ENCODE measurements around the gene AKR7A2. TPM values are rescaled to one million over a fixed set of nuclear protein-coding genes. Genes with fewer than 3 reads are reported as not detected.

Gene AKR7A2
- total and polyA plus RNA-seq, 2 donors (not counting 1 experiment from before 2014, with no cell fraction given) = 31.3 to 63.6 TPM

DNA sequence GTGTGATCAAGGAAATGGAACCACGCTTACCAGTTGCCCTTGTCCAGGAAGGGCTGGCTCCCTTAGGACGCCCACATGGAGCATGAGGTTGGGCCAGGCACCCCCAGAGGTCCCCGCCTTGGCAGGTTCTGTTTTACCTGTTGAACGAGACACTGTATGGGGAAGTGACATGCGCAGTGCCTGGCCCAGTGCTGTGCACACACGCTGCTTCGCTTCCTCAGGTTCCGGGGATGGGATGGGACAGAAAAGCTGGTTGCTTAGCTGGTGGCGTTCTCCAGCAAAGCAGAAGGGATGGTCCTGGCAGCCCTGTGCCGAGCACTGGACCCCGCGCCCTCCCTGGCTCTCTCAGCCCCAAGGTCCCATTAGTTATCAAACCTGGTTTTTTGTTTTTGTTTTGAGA is 20.9 kb upstream of the AKR7A2 start:
- H3K9ac ChIP-seq (ENCODE audit: insufficient read depth, low read length) = no peak overlapping the region
- H4K20me1 ChIP-seq (ENCODE audit: control insufficient read depth, extremely low read depth, insufficient read depth, low read length) = no peaks in the 10 kb centered on the region
- H3K4me2 ChIP-seq (ENCODE audit: extremely low read depth, insufficient read depth, low read length) = no peak overlapping the region
- no peak for DNase-seq (ENCODE audit: low read depth in 2 of 2)
- H3K4me1 ChIP-seq (ENCODE audit: control insufficient read depth, extremely low read depth, insufficient read depth, low read length) = no peaks in the 10 kb centered on the region
- peaks cover 7% of the 10 kb centered on the region for H3K36me3 ChIP-seq (ENCODE audit: control insufficient read depth, insufficient read depth, low read length)
- H3K9me3 ChIP-seq (ENCODE audit: control insufficient read depth, insufficient read depth, low read depth, low read length) = no peaks in the 10 kb centered on the region
- H3K27ac ChIP-seq (ENCODE audit: insufficient read depth, low read length) = no peak overlapping the region
- no peak overlapping the region for H2AFZ ChIP-seq (ENCODE audit: low read length)
- H3K79me2 ChIP-seq (ENCODE audit: control insufficient read depth, insufficient read depth, low read length) = no peaks in the 10 kb centered on the region
- TF ChIP-seq, protein P1, sequence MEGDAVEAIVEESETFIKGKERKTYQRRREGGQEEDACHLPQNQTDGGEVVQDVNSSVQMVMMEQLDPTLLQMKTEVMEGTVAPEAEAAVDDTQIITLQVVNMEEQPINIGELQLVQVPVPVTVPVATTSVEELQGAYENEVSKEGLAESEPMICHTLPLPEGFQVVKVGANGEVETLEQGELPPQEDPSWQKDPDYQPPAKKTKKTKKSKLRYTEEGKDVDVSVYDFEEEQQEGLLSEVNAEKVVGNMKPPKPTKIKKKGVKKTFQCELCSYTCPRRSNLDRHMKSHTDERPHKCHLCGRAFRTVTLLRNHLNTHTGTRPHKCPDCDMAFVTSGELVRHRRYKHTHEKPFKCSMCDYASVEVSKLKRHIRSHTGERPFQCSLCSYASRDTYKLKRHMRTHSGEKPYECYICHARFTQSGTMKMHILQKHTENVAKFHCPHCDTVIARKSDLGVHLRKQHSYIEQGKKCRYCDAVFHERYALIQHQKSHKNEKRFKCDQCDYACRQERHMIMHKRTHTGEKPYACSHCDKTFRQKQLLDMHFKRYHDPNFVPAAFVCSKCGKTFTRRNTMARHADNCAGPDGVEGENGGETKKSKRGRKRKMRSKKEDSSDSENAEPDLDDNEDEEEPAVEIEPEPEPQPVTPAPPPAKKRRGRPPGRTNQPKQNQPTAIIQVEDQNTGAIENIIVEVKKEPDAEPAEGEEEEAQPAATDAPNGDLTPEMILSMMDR (conservative IDR thresholded peaks at IDR 0.05 in 1 of 2, IDR thresholded peaks at IDR 0.05 in 1 of 2; ENCODE audit: low read depth in 1 of 2, low read length in 2 of 2) = no peak
- no peak for TF ChIP-seq EZH2 (IDR thresholded peaks at IDR 0.05; ENCODE audit: low read length, missing control alignments)
- H3K4me3 ChIP-seq (replicated peaks in 1 of 4; ENCODE audit: control extremely low read depth in 1 of 4, insufficient read depth in 1 of 4, low read depth in 3 of 4, low read length in 4 of 4) = no peak overlapping the region
- H3K27me3 ChIP-seq (ENCODE audit: control insufficient read depth, insufficient read depth, low read length) = no peaks in the 10 kb centered on the region

DNA sequence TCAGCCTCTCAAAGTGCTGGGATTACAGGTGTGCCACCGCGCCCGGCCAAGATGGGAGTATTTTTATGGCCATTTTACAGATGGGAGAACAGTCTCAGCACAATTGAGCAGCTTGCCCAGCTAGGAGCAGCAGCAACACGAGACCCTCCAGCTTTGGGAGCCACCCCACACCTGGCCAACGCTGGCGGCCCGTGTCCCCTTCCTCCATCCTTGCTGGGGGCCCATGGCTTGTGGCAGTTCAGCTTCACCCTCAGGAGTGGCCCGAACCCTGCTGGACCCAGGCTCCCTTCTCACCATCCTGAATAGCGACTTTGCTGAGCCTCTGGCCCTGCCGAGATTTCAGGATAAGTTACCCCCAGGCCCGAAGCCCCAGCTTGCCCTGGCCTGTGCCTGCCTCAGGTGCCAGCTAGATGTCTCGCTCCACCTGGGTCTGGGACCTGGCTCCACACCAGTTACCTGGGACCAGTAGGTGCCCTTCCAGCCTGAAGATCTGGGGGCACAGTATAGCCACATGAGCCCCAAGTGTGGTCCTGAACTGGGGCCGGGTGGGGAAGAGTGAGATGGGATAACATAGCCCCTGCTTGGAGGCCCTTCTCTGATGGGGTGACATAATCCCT is 19.4 kb upstream of the AKR7A2 start:
- Histone ChIP-seq H3K9me3 (ENCODE audit: control insufficient read depth, insufficient read depth, low read depth, low read length) (no peaks in the 10 kb centered on the region), H3K4me2 (ENCODE audit: extremely low read depth, insufficient read depth, low read length) (no peak overlapping the region), H3K79me2 (ENCODE audit: control insufficient read depth, insufficient read depth, low read length) (no peaks in the 10 kb centered on the region), H3K27ac (ENCODE audit: insufficient read depth, low read length) (no peak overlapping the region), H3K9ac (ENCODE audit: insufficient read depth, low read length) (no peak overlapping the region), H3K4me3 (replicated peaks in 1 of 4; ENCODE audit: control extremely low read depth in 1 of 4, insufficient read depth in 1 of 4, low read depth in 3 of 4, low read length in 4 of 4) (no peak overlapping the region), H4K20me1 (ENCODE audit: control insufficient read depth, extremely low read depth, insufficient read depth, low read length) (no peaks in the 10 kb centered on the region), H3K27me3 (ENCODE audit: control insufficient read depth, insufficient read depth, low read length) (no peaks in the 10 kb centered on the region), H3K4me1 (ENCODE audit: control insufficient read depth, extremely low read depth, insufficient read depth, low read length) (no peaks in the 10 kb centered on the region), H3K36me3 (ENCODE audit: control insufficient read depth, insufficient read depth, low read length) (peaks cover 13% of the 10 kb centered on the region), H2AFZ (ENCODE audit: low read length) (no peak overlapping the region)
- no peak for DNase-seq (ENCODE audit: low read depth in 2 of 2)
- no peak for TF ChIP-seq EZH2 (IDR thresholded peaks at IDR 0.05; ENCODE audit: low read length, missing control alignments)
- TF ChIP-seq, protein P1 (conservative IDR thresholded peaks at IDR 0.05 in 1 of 2, IDR thresholded peaks at IDR 0.05 in 1 of 2; ENCODE audit: low read depth in 1 of 2, low read length in 2 of 2) = no peak

DNA sequence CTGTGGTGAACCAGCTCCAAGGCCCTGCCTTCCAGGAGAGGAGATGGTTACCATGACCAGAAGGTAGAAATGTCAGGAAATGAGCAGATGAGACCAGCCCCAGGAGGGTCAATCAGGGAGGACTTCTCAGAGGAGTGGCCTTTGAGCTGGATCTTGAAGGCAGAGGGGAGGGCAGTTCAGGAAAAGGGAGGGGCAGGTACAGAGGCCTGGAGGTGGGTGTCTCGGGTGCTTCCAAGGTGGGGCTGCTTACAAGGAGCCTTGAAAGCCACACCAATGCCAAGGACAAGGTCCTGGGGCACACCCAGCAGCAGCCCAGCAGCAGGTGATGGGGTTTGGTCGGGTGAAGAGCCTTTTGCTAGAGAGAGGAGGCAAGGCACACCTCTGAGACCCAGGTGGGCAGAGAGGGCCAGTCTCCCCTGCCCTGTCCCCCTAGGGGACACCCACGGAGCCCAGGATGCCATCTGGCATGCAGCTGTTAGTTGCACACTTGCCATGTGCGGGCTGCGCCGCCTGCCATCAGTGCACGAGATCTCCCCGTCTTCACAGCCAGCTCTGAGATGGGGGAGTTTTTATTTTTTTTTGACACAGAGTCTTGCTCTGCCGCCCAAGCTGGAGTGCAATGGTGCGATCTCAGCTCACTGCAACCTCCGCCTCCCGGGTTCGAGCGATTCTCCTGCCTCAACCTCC is 18.6 kb upstream of the AKR7A2 start:
- Histone ChIP-seq H3K36me3 (ENCODE audit: control insufficient read depth, insufficient read depth, low read length) (peaks cover 14% of the 10 kb centered on the region), H3K4me2 (ENCODE audit: extremely low read depth, insufficient read depth, low read length) (no peak overlapping the region), H2AFZ (ENCODE audit: low read length) (no peak overlapping the region), H4K20me1 (ENCODE audit: control insufficient read depth, extremely low read depth, insufficient read depth, low read length) (no peaks in the 10 kb centered on the region), H3K27ac (ENCODE audit: insufficient read depth, low read length) (no peak overlapping the region), H3K9me3 (ENCODE audit: control insufficient read depth, insufficient read depth, low read depth, low read length) (no peaks in the 10 kb centered on the region), H3K79me2 (ENCODE audit: control insufficient read depth, insufficient read depth, low read length) (no peaks in the 10 kb centered on the region), H3K4me3 (replicated peaks in 1 of 4; ENCODE audit: control extremely low read depth in 1 of 4, insufficient read depth in 1 of 4, low read depth in 3 of 4, low read length in 4 of 4) (no peak overlapping the region), H3K4me1 (ENCODE audit: control insufficient read depth, extremely low read depth, insufficient read depth, low read length) (no peaks in the 10 kb centered on the region), H3K27me3 (ENCODE audit: control insufficient read depth, insufficient read depth, low read length) (no peaks in the 10 kb centered on the region), H3K9ac (ENCODE audit: insufficient read depth, low read length) (no peak overlapping the region)
- DNase-seq (ENCODE audit: low read depth in 2 of 2) = no peak
- TF ChIP-seq, protein P1 (conservative IDR thresholded peaks at IDR 0.05 in 1 of 2, IDR thresholded peaks at IDR 0.05 in 1 of 2; ENCODE audit: low read depth in 1 of 2, low read length in 2 of 2) = no peak

Measured in fibroblast of lung (primary cell).